Activated CD8-positive, alpha-beta T cell treated with anti-CD3 and anti-CD28 coated beads for 36 hours (primary cell): ENCODE measurements around the gene ABHD12. TPM values are rescaled to one million over a fixed set of nuclear protein-coding genes. Genes with fewer than 3 reads are reported as not detected.
"Not testable (repeated sequence)": the region's sequence is repeated elsewhere in the genome, so short reads cannot be mapped to it uniquely, and the experiment has no call there.

Experiments used
- ATAC-seq: fragments of 200-7000 bp; cut with Tn5 transposase; one replicate; pipeline ENCODE4 v1.10.0; 2021; ENCODE audit warnings: mild to moderate bottlenecking, moderate library complexity
- CTCF ChIA-PET: fragments of 350-600 bp; sonication (Branson Sonifier 250); formaldehyde crosslinking; loops from one replicate; lab custom pipeline; 2021; ENCODE audit warnings: antibody characterized with exemption; lab: Charles Lee
- POLR2A ChIA-PET: fragments of 350-600 bp; sonication (Branson Sonifier 250); formaldehyde crosslinking; loops from one replicate; lab custom pipeline; 2021; ENCODE audit warnings: antibody characterized with exemption; lab: Charles Lee
- DNase-seq: peaks from one replicate; pipeline ENCODE4 v3.0.0-alpha.2; 2020
- H3K27ac Mint-ChIP-seq: one replicate; pipeline ENCODE4 v1.8.0; 2021; ENCODE audit warnings: mild to moderate bottlenecking, mixed read lengths
- H3K27me3 Mint-ChIP-seq: one replicate; pipeline ENCODE4 v1.8.0; 2021; ENCODE audit warnings: mixed read lengths
- H3K36me3 Mint-ChIP-seq: one replicate; pipeline ENCODE4 v1.8.0; 2021; ENCODE audit warnings: low read depth, mixed read lengths
- H3K4me1 Mint-ChIP-seq: one replicate; pipeline ENCODE4 v1.8.0; 2021; ENCODE audit warnings: low read depth, mixed read lengths
- H3K4me3 Mint-ChIP-seq: one replicate; pipeline ENCODE4 v1.8.0; 2021; ENCODE audit warnings: mild to moderate bottlenecking, moderate library complexity, mixed read lengths
- H3K9me3 Mint-ChIP-seq: one replicate; pipeline ENCODE4 v1.8.0; 2021; ENCODE audit warnings: mixed read lengths
- CTCF ChIP-seq: fragments of 200-600 bp; IDR thresholded peaks from one replicate; pipeline ENCODE4 v1.8.0; 2022; ENCODE audit warnings: antibody characterized with exemption, mild to moderate bottlenecking
- intact Hi-C: fragments of 100-400 bp; cut with micrococcal nuclease; formaldehyde crosslinking; loops from one replicate; pipeline ENCODE4 v1.10.0; 2022
- total RNA-seq, 2 experiments: library from RNA; stranded (reverse); gene quantifications; one replicate each; pipeline ENCODE4 v1.2.3, GENCODE V29; 2021

Gene ABHD12
- total RNA-seq, 2 experiments from 2014 or later, result 16.0 to 17.0 TPM

- no peak overlapping the region for H3K27ac Mint-ChIP-seq
- no peak overlapping the region for H3K4me3 Mint-ChIP-seq
- intact Hi-C loops, result no loop called here
- ChIA-PET POLR2A (no interaction called here), CTCF (interaction anchor here (1.0 kb wide), 1 partner anchor 104 kb away, joined by 3 read pairs; no protein-coding TSS in a partner anchor)
- no peak for DNase-seq
- ATAC-seq, result no peak
- no peaks in the 10 kb centered on the region for H3K27me3 Mint-ChIP-seq
- H3K36me3 Mint-ChIP-seq, result peaks cover 11% of the 10 kb centered on the region
- H3K4me1 Mint-ChIP-seq, result peaks cover 6% of the 10 kb centered on the region
- no peak for TF ChIP-seq CTCF
- peaks cover 1% of the 10 kb centered on the region for H3K9me3 Mint-ChIP-seq
Measured at GRCh38 chr20:25338112-25339023, 52.3 kb downstream of the ABHD12 start.

GRCh38 chr20:25336561-25337422 lies 53.8 kb downstream of the ABHD12 start:
- H3K36me3 Mint-ChIP-seq, result peaks cover 11% of the 10 kb centered on the region
- CTCF ChIA-PET, result interaction anchor here (0.9 kb wide), 1 partner anchor 63 kb away, joined by 3 read pairs; no protein-coding TSS in a partner anchor

GRCh38 chr20:25334972-25335371 lies 55.7 kb downstream of the ABHD12 start:
- intact Hi-C loops, H3K4me1 Mint-ChIP-seq: not testable (repeated sequence)

More at GRCh38 chr20:25336561-25337422, 53.8 kb downstream of the ABHD12 start:
- H3K27me3 Mint-ChIP-seq, result no peaks in the 10 kb centered on the region
- intact Hi-C loops, result no loop called here
- DNase-seq (no peak), ATAC-seq (no peak)
- H3K27ac Mint-ChIP-seq, result no peak overlapping the region
- POLR2A ChIA-PET, result no interaction called here
- no peak overlapping the region for H3K4me3 Mint-ChIP-seq
- peaks cover 6% of the 10 kb centered on the region for H3K4me1 Mint-ChIP-seq
- TF ChIP-seq CTCF, result no peak
- peaks cover 1% of the 10 kb centered on the region for H3K9me3 Mint-ChIP-seq

GRCh38 chr20:25328954-25329498 lies 61.6 kb downstream of the ABHD12 start:
- ChIA-PET POLR2A (no interaction called here), CTCF (no interaction called here)
- ATAC-seq, result no peak
- intact Hi-C loops, result no loop called here
- DNase-seq, result no peak
- Mint-ChIP-seq H3K27me3 (no peaks in the 10 kb centered on the region), H3K4me3 (no peak overlapping the region), H3K9me3 (peaks cover 1% of the 10 kb centered on the region), H3K36me3 (peaks cover 4% of the 10 kb centered on the region), H3K4me1 (peaks cover 14% of the 10 kb centered on the region), H3K27ac (no peak overlapping the region)
- no peak for TF ChIP-seq CTCF

More at GRCh38 chr20:25334972-25335371, 55.7 kb downstream of the ABHD12 start:
- DNase-seq, H3K4me3 Mint-ChIP-seq, POLR2A ChIA-PET, H3K27ac Mint-ChIP-seq, H3K9me3 Mint-ChIP-seq, H3K27me3 Mint-ChIP-seq, ATAC-seq, CTCF ChIA-PET: not testable (repeated sequence)
- peaks cover 11% of the 10 kb centered on the region for H3K36me3 Mint-ChIP-seq

GRCh38 chr20:25327521-25328235 lies 63.0 kb downstream of the ABHD12 start:
- POLR2A ChIA-PET, result no interaction called here
- Mint-ChIP-seq H3K9me3 (no peaks in the 10 kb centered on the region), H3K4me3 (no peak overlapping the region), H3K27ac (no peak overlapping the region), H3K4me1 (peaks cover 14% of the 10 kb centered on the region), H3K36me3 (peaks cover 5% of the 10 kb centered on the region), H3K27me3 (no peaks in the 10 kb centered on the region)
- CTCF ChIA-PET, result no interaction called here
- no peak for TF ChIP-seq CTCF
- intact Hi-C loops, result no loop called here
- ATAC-seq, result no peak
- no peak for DNase-seq
